Coronary artery (tissue), 2 donors: ENCODE measurements around the gene WDTC1.
"Not testable (repeated sequence)": the region's sequence is repeated elsewhere in the genome, so short reads cannot be mapped to it uniquely, and the experiment has no call there.

ENCODE experiments used
- DNase-seq: peaks from one replicate; pipeline ENCODE4 v3.0.0-alpha.2; 2017; ENCODE audit warnings: low spot score
- H3K27ac ChIP-seq, 2 donors: fragments of 200-600 bp; sonication (generic); one replicate each; pipeline ENCODE4 v1.5.1; 2016 to 2019
- H3K4me3 ChIP-seq: fragments of 200-600 bp; sonication (generic); 2 replicates; pipeline ENCODE4 v1.5.1; 2016; ENCODE audit warnings: mild to moderate bottlenecking, moderate library complexity
- TF ChIP-seq, protein P1 (sequence below): fragments of 200-600 bp; sonication (generic); IDR thresholded peaks from one replicate; pipeline ENCODE4 v1.5.1; 2019; ENCODE audit warnings: antibody characterized with exemption

WDTC1 gene, protein sequence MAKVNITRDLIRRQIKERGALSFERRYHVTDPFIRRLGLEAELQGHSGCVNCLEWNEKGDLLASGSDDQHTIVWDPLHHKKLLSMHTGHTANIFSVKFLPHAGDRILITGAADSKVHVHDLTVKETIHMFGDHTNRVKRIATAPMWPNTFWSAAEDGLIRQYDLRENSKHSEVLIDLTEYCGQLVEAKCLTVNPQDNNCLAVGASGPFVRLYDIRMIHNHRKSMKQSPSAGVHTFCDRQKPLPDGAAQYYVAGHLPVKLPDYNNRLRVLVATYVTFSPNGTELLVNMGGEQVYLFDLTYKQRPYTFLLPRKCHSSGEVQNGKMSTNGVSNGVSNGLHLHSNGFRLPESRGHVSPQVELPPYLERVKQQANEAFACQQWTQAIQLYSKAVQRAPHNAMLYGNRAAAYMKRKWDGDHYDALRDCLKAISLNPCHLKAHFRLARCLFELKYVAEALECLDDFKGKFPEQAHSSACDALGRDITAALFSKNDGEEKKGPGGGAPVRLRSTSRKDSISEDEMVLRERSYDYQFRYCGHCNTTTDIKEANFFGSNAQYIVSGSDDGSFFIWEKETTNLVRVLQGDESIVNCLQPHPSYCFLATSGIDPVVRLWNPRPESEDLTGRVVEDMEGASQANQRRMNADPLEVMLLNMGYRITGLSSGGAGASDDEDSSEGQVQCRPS

DNA sequence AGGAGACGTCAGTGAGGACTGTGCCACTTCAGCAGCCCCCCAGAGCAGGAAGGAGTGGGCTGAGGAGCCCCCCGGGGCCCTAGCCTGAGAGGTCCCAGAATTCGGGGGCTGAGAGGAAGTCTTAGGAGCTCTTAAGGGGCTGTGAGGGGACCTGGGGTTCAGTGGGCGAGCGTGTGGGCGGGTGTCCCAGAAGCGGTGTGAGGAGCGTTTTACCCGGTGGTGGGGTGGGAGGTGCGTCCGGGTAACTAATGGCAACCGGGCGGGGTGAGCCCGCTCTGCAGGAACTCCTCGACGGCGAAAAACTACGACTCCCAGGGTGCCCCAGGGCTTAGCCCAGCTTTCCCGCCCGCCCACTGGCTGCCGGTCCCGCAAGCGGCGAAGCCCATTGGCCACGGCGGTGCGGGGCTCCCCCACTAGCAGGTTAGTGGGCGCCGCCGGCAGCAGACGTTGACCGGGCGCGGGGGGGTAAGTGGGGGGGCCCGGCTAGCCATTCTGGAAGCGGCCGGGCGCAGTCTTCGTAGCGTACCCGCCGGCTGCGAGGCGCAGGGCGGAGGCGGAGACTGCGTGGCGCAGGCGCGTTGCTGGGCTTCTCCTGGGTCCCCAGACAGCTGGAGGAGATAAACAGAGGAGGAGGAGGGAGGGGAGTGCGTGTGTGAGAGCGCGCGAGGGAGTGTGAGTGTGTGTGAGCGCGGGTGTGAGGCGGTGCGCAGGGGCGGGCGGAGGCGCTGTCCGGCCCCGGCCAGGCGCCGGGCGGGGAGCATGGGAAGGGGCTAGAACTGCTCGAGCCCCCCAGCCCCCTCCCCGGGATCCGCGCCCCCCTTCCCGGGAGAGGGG lies at the start of gene WDTC1:
Gene WDTC1, plus strand, starts transcription at position 584 of the 834 bp plus-strand sequence. CDS start 26,423 bp downstream, outside the sequence.
- Histone ChIP-seq H3K4me3 (peak within 1 kb of the TSS; percentile 98), H3K27ac (peak within 1 kb of the TSS; percentile 72 to 92)
- TF ChIP-seq, protein P1, sequence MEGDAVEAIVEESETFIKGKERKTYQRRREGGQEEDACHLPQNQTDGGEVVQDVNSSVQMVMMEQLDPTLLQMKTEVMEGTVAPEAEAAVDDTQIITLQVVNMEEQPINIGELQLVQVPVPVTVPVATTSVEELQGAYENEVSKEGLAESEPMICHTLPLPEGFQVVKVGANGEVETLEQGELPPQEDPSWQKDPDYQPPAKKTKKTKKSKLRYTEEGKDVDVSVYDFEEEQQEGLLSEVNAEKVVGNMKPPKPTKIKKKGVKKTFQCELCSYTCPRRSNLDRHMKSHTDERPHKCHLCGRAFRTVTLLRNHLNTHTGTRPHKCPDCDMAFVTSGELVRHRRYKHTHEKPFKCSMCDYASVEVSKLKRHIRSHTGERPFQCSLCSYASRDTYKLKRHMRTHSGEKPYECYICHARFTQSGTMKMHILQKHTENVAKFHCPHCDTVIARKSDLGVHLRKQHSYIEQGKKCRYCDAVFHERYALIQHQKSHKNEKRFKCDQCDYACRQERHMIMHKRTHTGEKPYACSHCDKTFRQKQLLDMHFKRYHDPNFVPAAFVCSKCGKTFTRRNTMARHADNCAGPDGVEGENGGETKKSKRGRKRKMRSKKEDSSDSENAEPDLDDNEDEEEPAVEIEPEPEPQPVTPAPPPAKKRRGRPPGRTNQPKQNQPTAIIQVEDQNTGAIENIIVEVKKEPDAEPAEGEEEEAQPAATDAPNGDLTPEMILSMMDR, result no peak
- peak; percentile 99 for DNase-seq

DNA sequence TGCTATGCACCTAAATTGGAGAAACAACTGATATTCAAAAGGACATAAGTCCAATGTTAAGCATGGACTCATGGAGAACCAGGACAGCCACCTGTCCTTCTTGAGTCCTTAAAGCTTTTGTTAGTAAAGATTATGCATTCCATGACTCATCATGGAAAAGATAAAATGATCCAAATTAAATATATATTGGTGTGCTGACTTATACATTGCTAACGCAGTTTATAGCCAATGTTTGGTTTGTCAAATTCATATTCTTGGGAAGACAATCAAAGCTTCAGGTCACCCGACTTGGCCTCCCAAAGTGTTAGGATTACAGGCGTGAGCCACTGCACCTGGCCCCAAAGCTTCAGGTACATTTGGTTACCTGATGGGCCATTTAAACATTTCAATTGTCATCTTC lies 49.8 kb upstream of the WDTC1 start:
- DNase-seq, H3K4me3 ChIP-seq, H3K27ac ChIP-seq: not testable (repeated sequence)

DNA sequence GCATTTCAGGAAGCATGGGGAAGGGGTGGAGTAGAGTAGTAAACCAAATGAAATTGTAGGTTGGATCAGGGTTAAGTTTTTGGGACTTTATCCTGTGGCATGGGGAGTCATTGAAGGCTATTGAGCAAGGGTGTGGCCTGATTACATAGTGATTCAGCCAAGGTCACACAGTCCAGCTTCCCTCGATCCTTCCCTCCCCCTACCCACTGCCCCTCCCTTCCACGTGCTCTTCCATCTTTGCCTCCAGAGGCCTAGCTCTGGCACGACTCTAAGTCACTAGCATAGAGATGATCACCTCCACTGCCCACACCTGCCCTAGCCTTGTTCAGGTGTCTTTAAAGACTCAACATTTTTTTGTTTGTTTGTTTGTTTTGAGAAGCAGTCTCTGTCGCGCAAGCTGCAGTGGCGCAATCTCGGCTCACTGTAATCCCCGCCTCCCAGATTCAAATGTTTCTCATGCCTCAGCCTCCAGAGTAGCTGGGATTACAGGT lies 42.3 kb upstream of the WDTC1 start:
- DNase-seq, result no peak
- TF ChIP-seq, protein P1, result no peak
- no peak overlapping the region for H3K4me3 ChIP-seq
- H3K27ac ChIP-seq, result no peak overlapping the region

DNA sequence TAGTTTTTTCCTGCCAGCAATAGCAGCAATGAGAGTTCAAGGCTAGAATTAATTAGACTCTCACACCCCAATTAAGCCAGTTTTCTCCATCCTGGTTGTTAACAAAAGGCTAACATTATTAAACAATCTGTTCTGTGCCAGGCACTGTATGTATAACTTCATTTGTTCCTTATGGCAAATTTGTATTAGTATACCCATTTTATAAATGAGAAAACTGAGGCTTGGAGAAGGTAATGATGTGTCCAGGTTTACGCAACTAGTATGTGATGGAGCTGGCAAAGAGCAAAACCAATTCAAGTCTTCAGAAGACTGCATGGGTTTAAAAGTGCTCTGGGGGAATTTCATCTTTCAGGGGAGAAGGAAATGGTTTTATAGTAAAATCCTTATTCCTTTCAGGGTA lies 41.2 kb upstream of the WDTC1 start:
- TF ChIP-seq, protein P1, result no peak
- Histone ChIP-seq H3K27ac (no peak overlapping the region), H3K4me3 (no peak overlapping the region)
- no peak for DNase-seq

DNA sequence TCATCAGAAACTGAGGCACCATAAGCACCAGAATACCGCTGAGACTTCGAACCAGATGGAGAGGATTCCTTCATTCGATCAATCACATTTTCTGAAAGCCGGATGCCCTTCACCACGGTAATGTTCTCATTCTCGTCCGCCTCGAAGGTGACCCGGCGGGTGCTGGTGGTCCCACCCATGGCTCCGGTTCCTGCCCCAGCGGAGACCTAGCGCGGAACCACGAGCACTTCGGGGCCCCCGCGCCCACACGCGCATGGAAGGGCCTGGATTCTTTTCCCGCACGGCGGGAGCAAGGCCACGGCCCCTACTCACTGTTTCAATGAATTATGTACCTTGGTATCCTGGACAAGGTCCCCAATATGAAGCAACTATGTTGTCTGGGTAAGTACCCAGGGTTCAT lies 33.1 kb upstream of the WDTC1 start:
- TF ChIP-seq, protein P1, result no peak
- Histone ChIP-seq H3K4me3 (no peak overlapping the region), H3K27ac (no peak overlapping the region)
- no peak for DNase-seq

DNA sequence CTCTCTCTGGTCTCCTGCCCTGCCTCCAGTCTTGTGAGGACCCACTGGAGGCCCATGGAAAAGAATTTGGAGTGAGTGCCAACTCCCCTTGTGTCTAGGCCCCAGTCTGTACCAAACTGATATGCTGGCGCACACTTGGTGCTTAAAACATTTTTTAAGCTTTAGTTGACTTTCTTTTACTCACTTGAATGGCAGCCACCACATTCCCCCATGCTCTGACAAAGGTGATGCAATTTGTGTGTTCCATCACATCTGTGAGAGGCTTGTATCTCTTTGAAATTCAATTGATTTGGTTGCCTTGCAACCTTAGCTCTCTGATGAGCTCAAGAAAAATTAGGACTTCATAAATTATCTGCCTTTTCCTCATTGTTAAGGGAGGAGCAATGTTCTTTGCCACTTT lies 30.5 kb upstream of the WDTC1 start:
- TF ChIP-seq, protein P1, result no peak
- DNase-seq, result no peak
- H3K27ac ChIP-seq, result no peak overlapping the region
- H3K4me3 ChIP-seq, result no peak overlapping the region

DNA sequence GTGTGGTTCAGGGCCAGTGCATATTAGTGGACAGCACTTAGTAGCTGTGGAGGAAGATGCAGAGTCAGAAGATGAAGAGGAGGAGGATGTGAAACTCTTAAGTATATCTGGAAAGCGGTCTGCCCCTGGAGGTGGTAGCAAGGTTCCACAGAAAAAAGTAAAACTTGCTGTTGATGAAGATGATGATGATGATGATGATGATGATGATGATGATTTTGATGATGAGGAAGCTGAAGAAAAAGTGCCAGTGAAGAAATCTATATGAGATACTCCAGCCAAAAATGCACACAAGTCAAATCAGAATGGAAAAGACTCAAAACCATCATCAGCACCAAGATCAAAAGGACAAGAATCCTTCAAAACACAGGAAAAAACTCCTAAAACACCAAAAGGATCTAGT lies 27.2 kb upstream of the WDTC1 start:
- H3K27ac ChIP-seq, DNase-seq, H3K4me3 ChIP-seq: not testable (repeated sequence)

DNA sequence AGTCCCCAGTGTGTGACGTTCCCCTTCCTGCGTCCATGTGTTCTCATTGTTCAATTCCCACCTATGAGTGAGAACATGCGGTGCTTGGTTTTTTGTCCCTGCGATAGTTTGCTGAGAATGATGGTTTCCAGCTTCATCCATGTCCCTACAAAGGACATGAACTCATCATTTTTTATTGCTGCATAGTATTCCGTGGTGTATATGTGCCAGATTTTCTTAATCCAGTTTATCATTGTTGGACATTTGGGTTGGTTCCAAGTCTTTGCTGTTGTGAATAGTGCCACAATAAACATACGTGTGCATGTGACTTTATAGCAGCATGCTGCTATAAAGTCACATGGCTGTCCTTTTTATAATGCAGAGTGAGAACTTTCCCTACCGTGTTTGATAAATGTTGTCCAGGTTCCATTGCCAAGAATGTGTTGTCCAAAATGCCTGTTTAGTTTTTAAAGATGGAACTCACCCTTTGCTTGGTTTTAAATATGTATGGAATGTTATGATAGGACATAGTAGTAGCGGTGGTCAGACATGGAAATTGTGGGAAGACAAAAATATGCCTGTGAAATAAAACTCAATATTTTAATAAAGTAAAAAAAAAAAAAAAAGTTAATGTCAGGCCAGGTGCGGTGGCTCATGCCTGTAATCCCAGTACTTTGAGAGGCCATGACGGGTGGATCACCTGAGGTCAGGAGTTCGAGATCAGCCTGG lies 26.1 kb upstream of the WDTC1 start:
- not testable (repeated sequence) for H3K27ac ChIP-seq, DNase-seq

More for the DNA sequence above, 26.1 kb upstream of the WDTC1 start:
- H3K4me3 ChIP-seq, result not testable (repeated sequence)
